Endothelial cell of umbilical vein (primary cell): Measurements from ENCODE around the gene UTS2B.

Experiments used
- CTCF ChIP-seq, 2 donors: IDR thresholded peaks; 1 replicate in 1 of 2; 2 replicates in 1 of 2; pipeline ENCODE4 v1.5.1; 2011; ENCODE audit warnings: low read length in 2 of 2, mild to moderate bottlenecking in 2 of 2, moderate library complexity in 2 of 2, control low read depth in 1 of 2, inconsistent platforms in 1 of 2, low read depth in 1 of 2; ENCODE audit not compliant: insufficient read depth in 1 of 2; ENCODE audit errors: extremely low read depth in 1 of 2
- EZH2 ChIP-seq: IDR thresholded peaks from 2 replicates; pipeline ENCODE4 v1.6.1; 2012; ENCODE audit warnings: borderline replicate concordance, low read depth, mild to moderate bottlenecking, moderate library complexity, low read length, inconsistent platforms; ENCODE audit not compliant: severe bottlenecking
- MYC ChIP-seq: IDR thresholded peaks from one replicate; pipeline ENCODE4 v1.6.1; 2011; ENCODE audit warnings: mild to moderate bottlenecking, low read depth, low read length
- POLR2A ChIP-seq: IDR thresholded peaks from 2 replicates; pipeline ENCODE4 v1.6.1; 2012; ENCODE audit warnings: low read depth, mild to moderate bottlenecking, control low read depth, low read length

GRCh38 chr3:191356631-191357439, 26.5 kb upstream of the UTS2B start:
- TF ChIP-seq MYC (no peak), EZH2 (no peak), POLR2A (no peak), CTCF (IDR thresholded peaks at IDR 0.05; ENCODE audit: extremely low read depth in 1 of 2, insufficient read depth in 1 of 2, low read depth in 1 of 2, low read length in 2 of 2) (no peak)
